GM18907 (cell line): Measurements from ENCODE around the gene AKR1C8.
"Not testable (repeated sequence)": the region's sequence is repeated elsewhere in the genome, so short reads cannot be mapped to it uniquely, and the experiment has no call there.

Experiments used
- ATAC-seq: cut with Tn5 transposase; IDR thresholded peaks from one replicate; pipeline ENCODE4 v1.9.1; 2021; ENCODE audit warnings: mild to moderate bottlenecking, moderate library complexity; ENCODE audit not compliant: unreplicated experiment

Gene AKR1C8

DNA sequence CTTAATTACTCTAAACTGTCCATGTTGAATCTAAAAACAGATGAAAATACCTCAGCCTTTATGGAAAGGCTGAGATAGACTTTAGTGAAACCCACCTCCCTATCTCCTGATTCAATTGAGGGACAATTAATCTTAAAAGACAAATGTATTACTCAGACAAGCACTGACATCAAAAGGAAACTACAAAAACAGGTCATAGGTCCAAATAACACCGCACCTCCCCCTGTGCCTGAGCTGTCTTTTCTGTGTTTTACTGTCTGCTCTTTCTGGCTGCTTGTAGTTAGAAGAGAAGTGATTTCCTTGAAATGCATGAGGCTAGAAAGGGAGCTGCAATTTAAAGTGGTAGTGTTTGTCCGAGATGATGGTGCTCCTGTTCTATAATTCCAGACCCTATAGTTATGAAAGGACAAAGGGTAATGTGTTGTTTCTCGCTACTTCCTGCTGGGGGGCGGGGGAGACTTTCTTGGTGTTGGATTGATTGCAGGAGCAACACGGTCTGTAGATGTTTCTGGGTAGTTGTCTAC lies 16.0 kb downstream of the AKR1C8 start:
- no peak for ATAC-seq

DNA sequence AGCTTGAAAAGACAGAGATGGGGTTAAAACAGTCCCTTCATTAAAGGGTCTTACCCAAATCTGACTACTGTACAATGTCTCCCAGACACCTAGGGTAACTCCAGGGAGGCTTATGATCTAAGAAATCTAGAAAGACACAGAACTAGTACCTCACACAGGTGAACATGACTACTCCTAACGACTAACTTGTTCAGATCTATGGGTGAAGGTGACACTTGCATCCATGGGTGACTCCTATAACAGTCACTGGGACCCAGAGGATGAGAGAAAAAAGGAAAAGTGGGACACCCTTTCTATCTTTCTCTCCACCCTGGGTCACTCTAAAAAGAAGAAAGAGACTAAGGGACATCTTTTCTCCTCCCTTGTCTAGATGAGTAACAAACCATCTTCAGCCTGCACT lies 19.2 kb downstream of the AKR1C8 start:
- ATAC-seq: no peak

DNA sequence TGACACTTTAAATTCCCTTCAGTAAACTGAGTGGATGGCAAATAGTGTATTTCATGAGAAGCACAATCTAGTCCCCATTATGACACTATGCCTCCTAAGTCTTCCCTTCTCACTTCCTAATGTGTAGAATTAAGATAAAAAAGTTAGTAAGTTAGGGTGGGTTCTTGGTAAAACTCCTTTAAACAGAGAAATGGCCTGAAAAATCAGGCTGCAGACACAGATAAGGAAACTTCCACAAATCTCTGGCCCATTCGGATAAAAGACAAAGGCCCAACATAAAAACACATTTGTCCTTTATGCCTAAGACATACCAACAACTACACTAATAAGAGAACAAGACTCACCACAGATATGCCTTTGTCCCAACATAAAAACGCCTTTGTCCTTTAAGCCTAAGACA lies 21.5 kb downstream of the AKR1C8 start:
- no peak for ATAC-seq

DNA sequence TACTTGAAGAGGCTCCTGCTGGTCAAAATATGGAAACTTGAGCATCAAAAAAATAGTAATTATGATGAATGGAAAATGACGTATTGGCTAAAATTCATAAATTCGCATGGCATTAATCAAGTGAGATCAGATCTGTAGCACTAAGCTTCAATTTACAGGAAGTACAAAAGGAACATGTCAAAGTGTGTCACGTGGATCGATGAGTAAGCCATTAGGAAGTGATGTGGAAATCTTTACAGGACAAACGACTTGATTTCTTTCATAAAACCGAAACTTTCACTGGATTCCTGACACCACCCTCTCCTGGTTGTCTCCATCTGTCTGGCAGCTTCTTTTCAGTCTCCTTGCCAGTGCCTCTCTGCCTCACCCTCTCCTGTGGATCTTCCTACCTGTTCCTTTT lies 25.8 kb downstream of the AKR1C8 start:
- no peak for ATAC-seq

DNA sequence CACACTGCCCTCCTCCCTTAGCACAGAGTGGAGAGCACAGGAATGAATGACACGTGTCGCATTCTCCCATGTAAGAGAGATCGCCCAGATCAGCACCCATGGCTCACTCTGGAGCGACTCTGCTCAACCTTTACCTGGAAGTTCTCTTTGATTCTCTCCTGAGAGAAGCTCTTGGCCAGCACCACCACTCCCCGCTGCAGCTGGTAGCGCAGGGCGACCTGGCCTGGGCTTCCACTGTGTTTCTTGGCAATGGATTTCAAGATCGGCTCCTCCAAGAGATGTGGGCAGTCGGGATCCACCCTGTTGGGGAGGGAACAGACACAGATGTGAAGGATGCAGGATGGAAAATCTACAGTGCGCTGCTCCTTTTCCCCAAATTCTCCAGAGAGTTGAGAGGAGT lies 27.4 kb downstream of the AKR1C8 start:
- no peak for ATAC-seq

DNA sequence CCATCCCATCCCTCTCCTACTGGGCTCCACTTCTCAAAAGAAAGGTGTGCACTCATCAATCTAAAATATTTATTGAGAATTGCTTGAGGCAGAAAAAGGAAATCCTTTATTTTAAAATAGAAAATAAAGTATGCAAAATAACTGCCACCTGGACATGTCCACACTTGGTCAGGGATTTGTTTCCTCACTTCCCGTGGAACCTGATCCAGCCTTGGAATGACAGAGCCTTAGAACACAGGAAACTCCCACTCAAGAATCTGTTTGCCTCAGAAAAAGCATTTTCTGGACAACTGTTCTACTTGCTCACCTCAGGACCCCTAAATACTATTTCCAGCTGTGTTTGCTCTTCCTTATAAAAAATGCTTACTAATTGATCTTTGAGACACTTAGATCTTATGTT lies 29.0 kb downstream of the AKR1C8 start:
- ATAC-seq: no peak

DNA sequence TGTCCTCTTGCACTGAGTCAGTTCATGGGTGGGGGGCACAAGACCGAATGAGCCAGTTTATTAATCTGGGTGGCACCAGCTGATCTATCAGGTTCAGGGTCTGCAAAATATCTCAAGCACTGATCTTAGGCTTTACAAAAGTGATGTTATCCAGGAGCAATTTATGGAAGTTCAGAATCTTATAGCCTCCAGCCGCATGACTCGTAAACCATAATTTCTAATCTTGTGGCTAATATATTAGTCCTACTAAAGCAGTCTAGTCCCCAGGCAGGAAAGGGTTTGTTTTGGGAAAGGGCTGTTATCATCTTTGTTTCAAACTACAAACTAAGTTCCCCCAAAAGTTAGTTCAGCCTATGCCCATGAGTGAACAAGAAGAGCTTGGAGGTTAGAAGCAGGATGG lies 33.9 kb downstream of the AKR1C8 start:
- ATAC-seq: no peak

DNA sequence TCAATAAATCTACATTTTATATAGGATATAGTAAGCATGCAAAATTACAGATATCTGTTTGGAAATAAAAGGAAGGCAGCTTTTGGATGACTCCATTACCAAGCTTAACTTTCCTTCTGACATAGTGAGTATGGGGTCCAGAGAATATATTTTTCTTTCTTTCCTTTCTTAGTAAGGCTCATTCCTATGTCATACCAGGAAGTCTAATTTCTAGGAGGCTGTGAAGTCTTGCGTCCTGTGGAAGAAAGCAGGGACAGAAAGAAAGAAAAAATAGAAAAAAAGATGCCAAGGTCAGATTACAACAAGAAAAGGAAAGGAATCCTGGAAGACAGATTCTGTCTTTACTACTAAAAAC lies 36.3 kb downstream of the AKR1C8 start:
- no peak for ATAC-seq

DNA sequence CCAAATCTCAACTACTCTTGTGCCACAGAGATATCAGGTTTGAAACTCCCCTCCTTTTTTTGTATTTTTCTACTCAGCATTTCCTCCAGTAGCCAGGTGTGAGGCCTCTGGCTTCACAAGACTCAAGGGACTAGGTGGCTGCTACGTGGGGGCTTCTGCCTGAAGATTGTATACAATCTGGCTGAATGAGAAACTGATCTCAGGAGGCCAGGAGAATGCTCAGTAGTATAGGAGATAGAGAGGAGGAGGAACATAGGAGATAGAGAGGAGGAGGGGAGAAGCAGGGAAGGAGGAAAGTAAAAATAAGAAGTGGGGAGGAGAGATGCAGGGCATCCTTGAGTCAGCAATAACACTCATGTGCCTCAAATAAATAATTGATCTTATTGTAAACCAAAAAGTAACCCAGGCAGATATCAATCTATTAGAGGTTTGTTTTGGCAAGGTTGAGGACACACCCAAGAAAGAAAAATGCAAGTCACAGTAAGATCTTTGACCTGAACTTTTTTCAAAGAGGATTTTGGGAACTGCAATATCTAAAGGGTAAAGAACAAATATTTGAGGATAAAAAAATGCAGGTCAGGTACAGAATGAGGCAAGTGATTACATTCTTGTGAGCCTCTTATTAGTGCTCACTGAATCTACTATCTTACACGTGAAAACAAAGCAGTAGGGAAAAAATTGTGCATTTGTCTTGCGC lies 36.8 kb downstream of the AKR1C8 start:
- ATAC-seq: no peak

DNA sequence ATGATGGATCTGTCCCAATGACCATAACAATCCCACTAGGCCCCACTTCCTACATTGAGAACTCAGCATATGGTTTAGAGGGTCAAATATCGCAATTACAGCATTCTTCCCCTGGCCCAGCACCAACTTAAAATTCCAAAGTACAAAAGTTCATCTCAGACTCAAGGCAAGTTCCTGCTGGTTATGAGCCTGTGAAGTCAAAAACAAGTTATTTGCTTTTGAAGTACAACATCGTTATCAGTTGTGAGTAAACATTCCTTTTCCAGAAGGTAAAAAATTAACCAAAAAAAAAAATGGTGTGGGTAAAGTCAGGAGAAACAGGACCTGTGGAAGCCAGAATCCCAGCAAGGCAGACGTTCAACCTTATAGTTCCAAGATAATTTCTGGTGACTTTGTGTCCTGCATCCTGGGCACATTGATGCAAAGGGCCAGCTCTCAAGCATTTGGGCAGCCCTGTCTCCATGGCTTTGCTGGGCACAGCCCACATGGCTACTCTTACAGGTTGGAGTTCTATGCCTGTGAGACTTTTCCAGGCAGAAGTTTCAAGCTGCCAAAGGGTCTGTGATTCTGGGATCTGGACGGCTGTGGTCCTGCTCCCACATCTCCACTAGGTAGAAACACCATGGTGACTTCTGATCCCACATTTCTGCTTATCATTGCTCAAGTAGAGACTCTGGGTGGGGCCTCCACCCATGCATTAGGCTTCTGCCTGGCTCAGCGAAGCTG lies 37.5 kb downstream of the AKR1C8 start:
- ATAC-seq: no peak

DNA sequence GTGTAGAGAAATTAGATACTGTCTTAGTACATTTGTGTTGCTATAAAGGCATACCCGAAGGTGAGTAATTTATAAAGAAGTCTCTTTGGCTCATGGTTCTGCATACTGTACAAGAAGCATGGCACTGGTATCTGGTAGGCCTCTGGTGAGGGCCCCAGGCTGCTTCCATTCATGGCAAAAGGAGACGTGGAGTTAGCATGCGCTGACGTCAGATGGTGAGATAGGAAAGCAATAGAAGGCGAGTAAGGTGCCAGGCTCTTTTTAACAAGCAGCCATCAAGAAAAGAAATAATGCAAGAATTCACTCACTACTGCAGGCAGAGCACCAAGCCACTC lies 38.1 kb downstream of the AKR1C8 start:
- ATAC-seq: no peak

DNA sequence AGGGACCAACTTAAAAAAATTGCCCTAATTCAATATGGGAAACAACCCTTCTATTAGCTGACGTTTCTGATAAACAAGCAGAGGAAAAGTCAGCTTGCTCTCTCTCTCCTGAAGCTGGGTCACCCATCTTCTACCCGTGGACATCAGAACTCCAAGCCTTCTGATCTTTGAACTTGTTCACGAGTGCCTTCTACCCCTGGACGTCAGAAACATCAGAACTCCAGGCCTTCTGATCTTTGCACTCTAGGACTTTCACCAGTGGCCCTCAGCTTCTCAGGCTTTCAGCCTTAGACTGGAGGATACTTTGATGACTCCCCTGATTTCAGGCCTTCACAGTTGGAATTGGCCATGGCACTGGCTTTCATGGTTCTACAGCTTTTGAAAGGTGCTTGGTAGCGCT lies 41.8 kb downstream of the AKR1C8 start:
- no peak for ATAC-seq

DNA sequence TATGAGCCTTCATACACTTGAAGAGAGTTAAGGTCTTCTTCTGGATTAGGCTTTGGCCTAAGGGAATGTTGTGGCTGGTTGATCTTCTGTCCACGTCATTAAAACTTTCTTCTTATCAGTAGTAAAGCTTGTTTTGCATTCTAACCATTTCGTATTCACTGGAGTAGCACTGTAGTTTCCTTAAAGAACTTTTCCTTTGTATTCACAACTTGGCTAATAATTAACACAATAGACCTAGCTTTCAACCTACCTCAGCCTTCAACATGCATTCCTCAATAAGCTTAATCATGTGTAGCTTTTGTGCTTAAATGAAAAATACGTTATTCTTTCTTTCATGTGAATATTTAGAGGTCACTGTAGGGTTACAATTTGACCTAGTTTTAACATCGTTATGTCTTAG lies 42.8 kb downstream of the AKR1C8 start:
- ATAC-seq: no peak

DNA sequence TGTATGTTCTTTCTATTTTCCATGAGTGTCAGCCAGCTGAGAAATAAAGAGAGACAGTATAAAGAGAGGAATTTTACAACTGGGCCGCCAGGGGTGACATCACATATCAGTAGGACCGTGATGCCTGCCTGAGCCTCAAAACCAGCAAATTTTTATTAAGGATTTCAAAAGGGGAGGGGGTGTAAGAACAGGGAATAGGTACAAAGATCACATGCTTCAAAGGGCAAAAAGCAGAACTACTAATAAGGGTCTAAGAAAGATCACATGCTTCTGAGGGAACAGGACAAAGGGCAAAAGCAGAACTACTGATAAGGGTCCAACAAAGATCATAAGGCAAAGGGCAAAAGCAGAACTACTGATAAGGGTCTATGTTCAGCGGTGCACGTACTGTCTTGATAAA lies 47.3 kb downstream of the AKR1C8 start:
- ATAC-seq: not testable (repeated sequence)

DNA sequence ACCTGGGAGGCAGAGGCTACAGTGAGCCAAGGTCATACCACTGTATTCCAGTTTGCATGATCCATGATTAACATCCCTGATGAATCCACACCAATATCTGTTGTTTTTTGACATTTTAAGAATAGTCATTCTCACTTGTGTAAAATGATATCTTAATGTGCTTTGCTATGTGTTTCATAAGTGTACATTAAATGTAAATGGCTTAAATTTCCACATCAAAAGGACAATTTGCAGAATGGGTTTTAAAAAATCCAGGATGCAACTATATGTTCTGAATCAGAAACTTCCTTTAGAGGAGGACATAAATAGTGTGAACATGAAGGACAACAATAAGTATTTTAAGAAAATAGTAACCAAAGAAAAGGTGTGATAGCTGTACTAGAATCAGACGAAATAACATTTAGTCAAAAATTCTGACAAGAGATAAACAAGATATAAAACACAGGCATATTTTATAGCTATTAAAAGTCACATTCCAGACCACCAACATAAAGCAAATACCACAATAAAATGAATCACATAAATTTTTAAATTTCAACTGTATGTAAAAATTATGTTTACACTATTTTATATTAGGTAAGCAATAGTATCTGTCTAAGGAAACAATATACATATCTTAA lies 48.4 kb downstream of the AKR1C8 start:
- no peak for ATAC-seq

DNA sequence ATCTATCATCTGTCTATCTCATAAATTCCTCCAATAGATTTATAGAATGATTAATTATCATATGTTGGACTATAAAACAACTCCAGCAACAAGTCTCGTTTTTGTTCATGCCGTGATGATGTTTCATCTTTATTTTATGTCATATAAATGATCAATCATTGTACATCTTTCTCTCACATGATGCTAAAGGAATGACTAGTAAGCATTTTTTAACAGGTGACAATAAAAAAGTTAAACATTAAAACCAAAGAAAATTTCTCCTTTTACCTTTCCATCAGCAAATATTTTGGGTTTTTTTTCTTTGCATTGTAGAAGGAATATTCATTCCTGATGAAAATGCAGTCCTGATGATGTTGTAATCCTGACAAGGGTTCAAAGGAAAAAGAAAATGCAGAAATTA lies 49.4 kb downstream of the AKR1C8 start:
- ATAC-seq: no peak

DNA sequence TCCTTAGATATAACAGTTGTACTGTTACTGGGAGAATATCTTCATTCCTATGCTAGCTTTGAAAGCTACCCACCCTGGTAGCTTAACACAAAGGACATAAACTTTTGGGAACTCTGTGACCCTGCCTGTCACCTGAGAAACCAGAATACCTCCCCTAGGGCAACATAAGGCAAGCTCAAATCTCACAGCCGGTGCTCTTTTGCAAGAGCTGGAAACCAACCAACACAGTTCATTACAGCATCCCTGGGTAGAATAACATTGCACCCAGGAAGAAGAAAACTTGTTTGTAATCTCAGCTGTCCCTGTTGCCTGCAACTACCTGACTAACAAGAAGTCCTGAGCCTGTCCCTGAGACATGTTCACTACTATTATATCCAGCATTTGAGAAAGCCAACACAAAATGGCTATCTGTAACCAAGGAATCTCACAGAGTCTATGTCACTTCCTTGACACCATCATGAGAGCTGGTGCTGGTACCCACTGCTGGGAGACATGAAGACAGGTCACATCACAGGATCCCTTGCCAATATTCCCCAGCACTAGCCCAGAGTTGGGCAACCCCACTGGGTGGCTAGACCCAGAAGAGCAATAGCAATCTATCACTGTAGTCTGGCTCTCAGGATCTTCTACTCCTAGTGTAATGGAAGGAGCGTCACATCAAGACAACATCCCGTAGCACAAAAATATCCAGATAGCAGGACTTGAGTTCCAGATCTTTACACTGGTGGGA lies 59.5 kb downstream of the AKR1C8 start:
- ATAC-seq: no peak

DNA sequence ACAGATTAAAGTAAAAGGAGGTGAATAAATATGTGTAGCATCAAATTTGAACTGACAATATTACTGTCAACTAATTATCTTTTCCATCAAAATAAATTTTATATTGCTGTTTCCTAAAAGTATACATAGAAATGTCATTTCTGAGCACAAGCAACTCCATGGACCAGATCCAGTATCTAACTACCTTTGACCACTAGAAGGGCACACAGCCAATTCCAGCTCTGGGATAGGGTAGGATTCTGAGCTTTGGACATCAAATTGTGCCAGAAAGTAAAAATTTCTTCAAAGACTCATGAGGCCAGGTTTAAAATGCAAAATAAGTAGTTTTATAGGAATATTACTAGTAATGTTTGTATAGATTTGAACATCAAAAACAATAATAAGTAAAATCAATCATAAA lies 61.1 kb downstream of the AKR1C8 start:
- no peak for ATAC-seq

DNA sequence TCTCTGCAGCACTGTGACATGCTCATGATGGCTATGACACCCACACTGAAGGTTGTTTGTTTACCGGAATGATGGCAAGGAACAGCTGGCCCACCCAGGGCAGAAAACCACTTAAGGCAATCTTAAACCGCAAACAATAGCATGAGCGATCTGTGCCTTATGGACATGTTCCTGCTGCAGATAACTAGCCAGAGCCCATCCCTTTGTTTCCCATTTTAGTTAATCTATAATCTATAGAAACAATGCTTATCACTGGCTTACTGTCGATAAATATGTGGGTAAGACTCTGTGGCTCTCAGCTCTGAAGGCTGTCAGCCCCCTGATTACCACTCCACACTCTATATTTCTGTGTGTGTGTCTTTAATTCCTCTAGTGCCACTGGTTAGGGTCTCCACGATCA lies 65.0 kb downstream of the AKR1C8 start:
- not testable (repeated sequence) for ATAC-seq

DNA sequence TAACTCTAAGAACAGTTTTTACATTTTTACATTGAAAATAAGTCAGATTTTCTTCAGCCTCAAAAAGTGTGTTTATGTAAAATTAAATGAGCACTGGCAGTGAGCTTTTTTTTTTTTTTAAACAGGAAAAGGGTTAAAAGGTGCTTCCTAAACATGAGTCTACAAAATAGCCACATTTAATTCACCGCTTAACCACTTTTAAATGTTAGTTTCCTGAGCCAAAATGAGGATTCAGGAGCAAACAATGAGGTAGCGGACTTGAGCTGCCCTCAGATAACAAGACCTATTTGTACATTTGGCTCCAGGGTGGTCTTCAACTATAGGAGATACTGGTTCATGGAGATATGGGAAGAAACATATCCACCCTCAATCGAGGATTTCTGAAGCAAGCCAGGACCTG lies 67.9 kb downstream of the AKR1C8 start:
- ATAC-seq: no peak

DNA sequence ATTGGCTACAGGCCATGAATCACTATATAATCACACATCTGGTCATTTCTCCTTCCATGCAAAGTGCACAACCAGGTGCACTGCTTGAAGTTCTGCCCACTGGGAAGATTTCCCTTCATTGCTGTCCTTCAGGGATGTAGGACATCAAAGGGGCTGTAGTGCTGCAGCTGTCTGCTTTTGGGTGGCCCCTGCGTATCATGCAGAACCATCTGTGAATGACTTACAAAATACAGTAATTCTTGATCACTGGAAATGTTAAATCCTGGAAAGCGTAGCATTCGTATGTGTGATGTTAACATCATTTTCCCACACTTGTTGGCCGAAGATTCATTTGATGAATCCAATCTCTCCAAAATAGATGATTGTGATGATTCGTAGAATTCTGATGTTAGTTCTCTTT lies 68.3 kb downstream of the AKR1C8 start:
- ATAC-seq: no peak

DNA sequence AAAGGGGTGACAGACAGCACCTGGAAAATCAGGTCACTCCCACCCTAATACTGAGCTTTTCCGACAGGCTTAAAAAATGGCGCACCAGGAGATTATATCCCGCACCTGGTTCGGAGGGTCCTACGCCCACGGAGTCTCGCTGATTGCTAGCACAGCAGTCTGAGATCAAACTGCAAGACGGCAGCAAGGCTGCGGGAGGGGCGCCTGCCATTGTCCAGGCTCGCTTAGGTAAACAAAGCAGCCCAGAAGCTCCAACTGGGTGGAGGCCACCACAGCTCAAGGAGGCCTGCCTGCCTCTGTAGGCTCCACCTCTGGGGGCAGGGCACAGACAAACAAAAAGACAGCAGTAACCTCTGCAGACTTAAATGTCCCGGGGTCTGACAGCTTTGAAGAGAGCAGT lies 75.1 kb downstream of the AKR1C8 start:
- not testable (repeated sequence) for ATAC-seq
